HCT116 (cell line): ENCODE data around the gene CRYBB1. TPM values are rescaled to one million over a fixed set of nuclear protein-coding genes. Genes with fewer than 3 reads are reported as not detected.

Source experiments
- ATAC-seq: fragments of 200-7000 bp; cut with Tn5 transposase; 2 replicates; pipeline ENCODE4 v1.9.1; 2020; ENCODE audit warnings: mild to moderate bottlenecking, moderate library complexity
- BruUV-seq: library from RNA; stranded (reverse); fragments of 400-500 nt; replicated peaks from 2 replicates; lab custom pipeline; 2021; lab: Mats Ljungman, UMichigan
- CTCF ChIA-PET: fragments of 300-600 bp; sonication (Branson Sonifier 250); formaldehyde crosslinking; loops from one replicate; lab custom pipeline; 2021; ENCODE audit warnings: antibody characterized with exemption; lab: Charles Lee
- POLR2A ChIA-PET: fragments of 300-600, 350-600 bp; sonication (Branson Sonifier 250); formaldehyde crosslinking; loops from one replicate; lab custom pipeline; 2021; ENCODE audit warnings: antibody characterized with exemption; lab: Charles Lee
- RAD21 ChIA-PET, 2 experiments: fragments of 300-600 bp; sonication (Branson Sonifier 250); formaldehyde crosslinking; loops; one replicate each; lab custom pipeline; 2023; ENCODE audit warnings: low total read pairs in 2 of 2; ENCODE audit not compliant: uncharacterized antibody in 2 of 2, unreplicated experiment in 2 of 2, low non-redundant PET in 1 of 2; lab: Charles Lee
- DNase-seq: peaks from one replicate; pipeline ENCODE4 v3.0.0-alpha.2; 2010; ENCODE audit warnings: low read depth, low spot score
- H2AFZ ChIP-seq: fragments of 200-600 bp; shearing (Covaris generic), sonication (generic); 2 replicates; pipeline ENCODE4 v1.6.1; 2017; ENCODE audit warnings: low read depth, mixed run types, mixed read lengths, antibody characterized with exemption, low read length; ENCODE audit not compliant: poor library complexity, severe bottlenecking
- H3K27ac ChIP-seq: 2 replicates; pipeline ENCODE4 v1.5.1; 2012; ENCODE audit warnings: low read depth, low read length
- H3K27me3 ChIP-seq: fragments of 200-600 bp; sonication (generic); 2 replicates; pipeline ENCODE4 v1.6.1; 2016; ENCODE audit warnings: mixed run types, low read length, mixed read lengths; ENCODE audit not compliant: insufficient read depth
- H3K36me3 ChIP-seq, 2 experiments: fragments of 200-500 bp in 1 of 2; fragments of 200-600 bp in 1 of 2; sonication (Bioruptor generic) in 1 of 2; sonication (generic) in 1 of 2; 2 replicates each; pipeline versions ENCODE4 v1.5.1 to v1.6.1; 2014 to 2016; ENCODE audit warnings: low read length in 2 of 2, inconsistent platforms in 1 of 2, mixed read lengths in 1 of 2, mixed run types in 1 of 2; ENCODE audit not compliant: insufficient read depth in 2 of 2, control insufficient read depth in 1 of 2
- H3K4me1 ChIP-seq, 2 experiments: fragments of 200-600 bp in 1 of 2; sonication (generic) in 1 of 2; 2 replicates each; pipeline versions ENCODE4 v1.5.1 to v1.6.1; 2012 to 2017; ENCODE audit warnings: low read length in 2 of 2, inconsistent platforms in 1 of 2, mild to moderate bottlenecking in 1 of 2, mixed read lengths in 1 of 2, mixed run types in 1 of 2, moderate library complexity in 1 of 2; ENCODE audit not compliant: insufficient read depth in 2 of 2, control insufficient read depth in 1 of 2
- H3K4me2 ChIP-seq: fragments of 200-600 bp; sonication (generic); 2 replicates; pipeline ENCODE4 v1.6.1; 2017; ENCODE audit warnings: mixed run types, low read length, mixed read lengths
- H3K4me3 ChIP-seq, 2 experiments: fragments of 200-600 bp in 1 of 2; sonication (generic) in 1 of 2; replicated peaks in 1 of 2; 2 replicates each; pipeline ENCODE4 v1.5.1; 2011 to 2016; ENCODE audit warnings: low read length in 2 of 2, control low read depth in 1 of 2, low read depth in 1 of 2, mild to moderate bottlenecking in 1 of 2, mixed read lengths in 1 of 2, mixed run types in 1 of 2
- H3K79me2 ChIP-seq: fragments of 200-600 bp; sonication (generic); 2 replicates; pipeline ENCODE4 v1.6.1; 2017; ENCODE audit warnings: mild to moderate bottlenecking, mixed run types, low read length, moderate library complexity, mixed read lengths; ENCODE audit not compliant: insufficient read depth
- H3K9ac ChIP-seq: fragments of 200-600 bp; sonication (generic); 2 replicates; pipeline ENCODE4 v1.6.1; 2016; ENCODE audit warnings: low read length, mixed read lengths
- H3K9me2 ChIP-seq: fragments of 200-600 bp; sonication (generic), shearing (Covaris generic); 2 replicates; pipeline ENCODE4 v1.6.1; 2017; ENCODE audit warnings: mixed run types, mild to moderate bottlenecking, moderate library complexity; ENCODE audit not compliant: insufficient read depth
- H3K9me3 ChIP-seq, 2 experiments: fragments of 200-500 bp in 1 of 2; fragments of 200-600 bp in 1 of 2; sonication (Bioruptor generic) in 1 of 2; sonication (generic) in 1 of 2; 2 replicates each; pipeline ENCODE4 v1.6.1; 2014 to 2017; ENCODE audit warnings: low read length in 2 of 2, mixed read lengths in 2 of 2, inconsistent platforms in 1 of 2, low read depth in 1 of 2, mild to moderate bottlenecking in 1 of 2, mixed run types in 1 of 2, moderate library complexity in 1 of 2; ENCODE audit not compliant: control insufficient read depth in 1 of 2, insufficient read depth in 1 of 2
- H4K20me1 ChIP-seq: fragments of 200-600 bp; sonication (generic), shearing (Covaris generic); 2 replicates; pipeline ENCODE4 v1.6.1; 2017; ENCODE audit warnings: mixed run types, mild to moderate bottlenecking, moderate library complexity; ENCODE audit not compliant: insufficient read depth
- CBX3 ChIP-seq: IDR thresholded peaks from 2 replicates; pipeline ENCODE4 v1.6.1; 2012; ENCODE audit warnings: low read depth
- POLR2A ChIP-seq: IDR thresholded peaks from 2 replicates; pipeline ENCODE4 v1.7.0; 2011; ENCODE audit warnings: borderline replicate concordance; ENCODE audit not compliant: insufficient read depth, insufficient read length; ENCODE audit errors: extremely low read depth
- SRF ChIP-seq: IDR thresholded peaks from 2 replicates; pipeline ENCODE4 v1.6.1; 2012; ENCODE audit warnings: low read depth
- TCF7L2 ChIP-seq: IDR thresholded peaks from 2 replicates; pipeline ENCODE4 v1.7.0; 2011; ENCODE audit warnings: borderline replicate concordance, inconsistent platforms; ENCODE audit not compliant: insufficient read depth, insufficient read length; ENCODE audit errors: extremely low read depth
- ZBTB33 ChIP-seq: IDR thresholded peaks from 2 replicates; pipeline ENCODE4 v1.6.1; 2011; ENCODE audit warnings: mild to moderate bottlenecking, low read length, moderate library complexity; ENCODE audit not compliant: insufficient replicate concordance; ENCODE audit errors: extremely low read depth
- intact Hi-C: fragments of 100-400 bp; cut with micrococcal nuclease; formaldehyde crosslinking; loops from 2 replicates; pipeline ENCODE4 v1.10.0; 2022
- total RNA-seq: library from RNA; stranded (reverse); gene quantifications from one replicate; pipeline ENCODE4 v1.2.1, GENCODE V29; 2021; ENCODE audit not compliant: unreplicated experiment

The CRYBB1 gene
- total RNA-seq, 1 experiment from 2014 or later, result not detected

DNA sequence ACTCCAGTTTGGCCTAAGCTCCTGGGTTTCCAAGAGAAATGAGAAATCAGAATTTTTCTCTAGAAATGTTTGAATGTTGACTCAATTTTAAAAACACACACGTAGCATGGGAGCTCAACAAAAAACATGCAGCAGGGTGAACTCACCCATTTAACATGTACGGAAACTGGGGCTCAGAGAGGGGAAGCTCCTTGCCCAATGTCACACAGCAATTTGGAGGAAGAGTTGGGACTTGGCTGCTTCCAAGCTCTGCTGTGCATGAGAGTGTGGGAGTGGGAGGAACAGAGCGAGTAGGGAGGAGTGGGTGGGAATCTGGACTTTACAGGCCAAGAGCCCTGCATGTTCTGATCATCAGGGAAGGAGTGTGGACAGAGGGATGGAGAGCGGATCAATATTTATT is 33.8 kb downstream of the CRYBB1 start:
- no peak for DNase-seq
- Histone ChIP-seq H3K4me1 (peaks cover under 1 to 9% of the 10 kb centered on the region in 2 experiments; a peak in 2 of 4 replicates), H2AFZ (no peak overlapping the region), H3K4me2 (no peak overlapping the region), H3K4me3 (no peak overlapping the region), H3K27me3 (no peaks in the 10 kb centered on the region), H3K9ac (no peak overlapping the region), H3K9me3 (no peaks in the 10 kb centered on the region), H4K20me1 (no peaks in the 10 kb centered on the region), H3K9me2 (no peaks in the 10 kb centered on the region), H3K36me3 (no peaks in the 10 kb centered on the region), H3K27ac (no peak overlapping the region), H3K79me2 (peaks cover 17% of the 10 kb centered on the region; the same call in 1 of the 2 replicates)
- intact Hi-C loops, result no loop called here
- ChIA-PET POLR2A (no interaction called here), RAD21 (no interaction called here), CTCF (no interaction called here)
- TF ChIP-seq TCF7L2 (no peak), SRF (no peak), POLR2A (no peak), CBX3 (no peak)
- no peak for ATAC-seq
- no TSS peak for BruUV-seq

GRCh38 chr22:26581633-26582168 is 36.1 kb downstream of the CRYBB1 start:
- ATAC-seq (no peak), DNase-seq (no peak)
- intact Hi-C loops, result no loop called here
- RAD21 ChIA-PET, result no interaction called here
- BruUV-seq, result no TSS peak
- Histone ChIP-seq H3K36me3 (no peaks in the 10 kb centered on the region), H3K9me3 (no peaks in the 10 kb centered on the region), H3K4me2 (no peak overlapping the region), H3K4me3 (no peak overlapping the region), H2AFZ (no peak overlapping the region), H3K79me2 (peaks cover 7% of the 10 kb centered on the region; the same call in 1 of the 2 replicates), H3K4me1 (peaks cover 0 to 6% of the 10 kb centered on the region in 2 experiments; a peak in 2 of 4 replicates), H3K9me2 (no peaks in the 10 kb centered on the region), H4K20me1 (no peaks in the 10 kb centered on the region), H3K9ac (no peak overlapping the region), H3K27me3 (no peaks in the 10 kb centered on the region), H3K27ac (no peak overlapping the region)
- POLR2A ChIA-PET, result no interaction called here
- CTCF ChIA-PET, result no interaction called here
- no peak for TF ChIP-seq ZBTB33
